Mononuclear cell (primary cell): ENCODE measurements around the gene OR2A1. TPM values are rescaled to one million over a fixed set of nuclear protein-coding genes. Genes with fewer than 3 reads are reported as not detected.
"Not testable (repeated sequence)": the region's sequence is repeated elsewhere in the genome, so short reads cannot be mapped to it uniquely, and the experiment has no call there.

Experiments
- H3K27me3 ChIP-seq: 2 replicates; pipeline ENCODE4 v1.6.0; 2011; ENCODE audit warnings: low read length, control low read depth; ENCODE audit not compliant: insufficient read depth
- H3K4me1 ChIP-seq: 2 replicates; pipeline ENCODE4 v1.5.1; 2011; ENCODE audit warnings: mild to moderate bottlenecking, low read length, control low read depth; ENCODE audit not compliant: insufficient read depth
- H3K4me3 ChIP-seq: 2 replicates; pipeline ENCODE4 v1.5.1; 2011; ENCODE audit warnings: mild to moderate bottlenecking, low read length, moderate library complexity
- H3K9me3 ChIP-seq: 2 replicates; pipeline ENCODE4 v1.5.1; 2011; ENCODE audit warnings: low read depth, mild to moderate bottlenecking, control low read depth, low read length
- total RNA-seq: library from RNA; depleted of rRNA; stranded (reverse); fragments of >200 nt; gene quantifications from one replicate; pipeline ENCODE4 v1.2.3, GENCODE V29; 2012

OR2A1 gene
- total RNA-seq, 1 donor = not detected

DNA sequence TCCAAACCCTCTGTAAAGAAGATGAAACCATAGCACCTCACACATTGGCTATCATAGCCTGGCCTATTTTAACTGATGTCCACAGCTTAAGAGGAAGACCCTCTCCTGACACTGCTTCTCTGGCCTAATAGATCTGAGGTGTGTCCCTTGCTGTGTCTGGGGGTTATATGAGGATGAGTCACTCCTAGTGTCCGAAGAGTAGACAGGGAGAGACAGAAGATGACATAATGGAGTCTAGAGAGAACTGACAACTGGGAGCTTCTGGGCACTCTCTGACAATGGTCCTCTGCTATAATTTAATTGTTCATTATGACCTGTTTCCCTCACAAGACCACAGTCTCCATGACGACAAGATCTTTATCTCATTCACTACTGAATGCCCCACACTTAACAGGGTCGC is 49.8 kb downstream of the OR2A1 start:
- not testable (repeated sequence) for H3K4me1 ChIP-seq, H3K9me3 ChIP-seq, H3K27me3 ChIP-seq, H3K4me3 ChIP-seq

DNA sequence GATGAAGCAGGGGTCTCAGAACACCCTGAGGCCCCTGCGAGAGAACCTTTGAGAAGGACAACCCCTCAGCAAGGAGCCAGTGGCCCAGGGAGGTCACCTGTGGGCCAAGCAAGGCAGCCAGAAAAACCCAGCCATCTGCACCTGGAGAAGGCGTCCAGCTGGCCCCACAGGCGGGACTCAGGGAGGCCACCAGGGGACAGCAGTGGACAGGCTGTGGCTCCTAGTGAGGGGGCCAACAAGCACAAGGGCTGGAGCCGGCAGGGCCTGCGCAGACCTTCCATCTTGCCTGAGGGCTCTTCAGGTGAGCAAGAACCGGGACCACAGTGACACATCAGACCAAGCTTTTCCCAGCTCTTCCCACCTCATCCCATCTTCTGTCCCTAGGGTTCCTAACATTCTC is 53.3 kb downstream of the OR2A1 start:
- H3K4me1 ChIP-seq, H3K4me3 ChIP-seq, H3K9me3 ChIP-seq, H3K27me3 ChIP-seq: not testable (repeated sequence)

DNA sequence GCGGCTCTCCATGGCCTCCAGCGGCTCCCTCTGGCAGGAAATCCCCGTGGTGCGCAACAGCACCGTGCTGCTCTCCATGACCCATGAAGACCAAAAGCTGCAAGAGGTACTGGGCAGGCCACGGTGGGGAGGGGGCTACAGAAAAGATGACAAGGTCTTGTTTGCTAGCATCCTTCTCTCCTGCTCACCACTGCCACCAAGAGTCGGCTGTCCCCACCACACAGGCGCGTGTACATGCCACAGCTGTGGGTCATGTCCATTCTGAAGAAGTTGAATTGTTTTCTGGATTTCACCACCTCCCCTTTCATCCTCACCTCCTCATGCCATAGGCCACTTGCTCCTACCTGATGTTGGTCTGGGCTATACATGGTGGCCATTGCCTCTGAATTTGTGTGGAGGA is 55.0 kb downstream of the OR2A1 start:
- H3K9me3 ChIP-seq, H3K4me1 ChIP-seq, H3K4me3 ChIP-seq, H3K27me3 ChIP-seq: not testable (repeated sequence)

DNA sequence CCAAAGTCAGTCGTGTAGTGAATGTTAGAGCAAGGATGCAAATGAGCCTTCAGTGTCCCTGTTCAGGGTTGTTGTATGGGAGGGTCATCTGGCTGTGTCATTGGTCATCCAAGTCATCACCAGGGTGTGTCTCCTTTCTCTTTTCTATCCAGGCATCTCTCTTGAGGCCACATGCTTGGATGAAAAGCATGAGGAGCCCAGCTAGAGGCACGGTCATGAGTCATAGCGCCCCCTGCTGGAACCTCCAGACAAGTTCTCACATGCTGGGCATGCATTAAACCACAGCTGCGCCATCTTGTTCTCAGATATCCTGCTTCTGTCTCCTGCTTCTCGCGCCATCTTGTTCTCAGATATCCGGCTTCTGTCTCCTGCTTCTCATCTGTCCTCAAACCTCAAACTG is 57.0 kb downstream of the OR2A1 start:
- H3K27me3 ChIP-seq, H3K9me3 ChIP-seq, H3K4me3 ChIP-seq, H3K4me1 ChIP-seq: not testable (repeated sequence)

Other genes with a start within 250 kb of the OR2A1 start
- not detected for gene OR2A25, start 242.6 kb upstream of the OR2A1 start, total RNA-seq
- not detected for gene OR2A12, start 226.1 kb upstream of the OR2A1 start, total RNA-seq
- gene OR2A2, start 202.8 kb upstream of the OR2A1 start, total RNA-seq = not detected
- gene OR2A14, start 189.2 kb upstream of the OR2A1 start, total RNA-seq = not detected
- gene CTAGE4, start 129.0 kb upstream of the OR2A1 start, total RNA-seq = 2.0 TPM
- gene ARHGEF35, start 116.6 kb upstream of the OR2A1 start, total RNA-seq = 1.2 TPM
- gene OR2A42, start 72.8 kb upstream of the OR2A1 start, total RNA-seq = 0.10 TPM
- 3.6 TPM for gene OR2A7, start 47.6 kb upstream of the OR2A1 start, total RNA-seq
- gene CTAGE8, start 43.1 kb upstream of the OR2A1 start, total RNA-seq = 0.73 TPM
- 5.1 TPM for gene ARHGEF5, start 43.0 kb downstream of the OR2A1 start, total RNA-seq
- gene NOBOX, start 91.3 kb downstream of the OR2A1 start, total RNA-seq = not detected